Prostate gland (tissue), 2 donors: Measurements from ENCODE around the gene HIC2.
"Not testable (repeated sequence)": the region's sequence is repeated elsewhere in the genome, so short reads cannot be mapped to it uniquely, and the experiment has no call there.

Experiments
- CTCF ChIP-seq, 4 experiments: fragments of 200-600 bp in 2 of 4; fragments of 450-650 bp in 2 of 4; sonication (generic) in 2 of 4; IDR thresholded peaks; 1 replicate in 3 of 4; 2 replicates in 1 of 4; pipeline ENCODE4 v1.5.1; 2016 to 2019; ENCODE audit warnings: antibody characterized with exemption in 4 of 4, mild to moderate bottlenecking in 2 of 4, moderate library complexity in 2 of 4
- POLR2A ChIP-seq: fragments of 450-650 bp; IDR thresholded peaks from one replicate; pipeline ENCODE4 v1.6.1; 2016; ENCODE audit warnings: antibody characterized with exemption, mild to moderate bottlenecking

- not testable (repeated sequence) for TF ChIP-seq CTCF (IDR thresholded peaks at IDR 0.05); POLR2A
Observed at GRCh38 chr22:21454998-21455333, 37.8 kb downstream of the HIC2 start.
